ENCODE measurements around the gene BACH2. TPM values are rescaled to one million over a fixed set of nuclear protein-coding genes. Genes with fewer than 3 reads are reported as not detected.
A peak's percentile ranks its signal among the peaks of the same experiment; 100 is the strongest.

Gene BACH2
- total RNA-seq, 1 donor from 2014 or later = 3.9 TPM

GRCh38 chr6:90204327-90205056 lies 92.2 kb downstream of the BACH2 start:
- peaks cover 14% of the 10 kb centered on the region for H3K4me1 Mint-ChIP-seq
- no peak for TF ChIP-seq EZH2phosphoT487 (IDR thresholded peaks at IDR 0.05)
- no peak for TF ChIP-seq CTCF (IDR thresholded peaks at IDR 0.05)
- TF ChIP-seq EZH2 (IDR thresholded peaks at IDR 0.05) = no peak
- no peak overlapping the region for H3K27ac Mint-ChIP-seq
- peaks cover 26% of the 10 kb centered on the region for H3K36me3 Mint-ChIP-seq
- H3K79me2 ChIP-seq (ENCODE audit: low read depth) = no peaks in the 10 kb centered on the region
- no peaks in the 10 kb centered on the region for H3K27me3 ChIP-seq
- no peak overlapping the region for H3K4me3 Mint-ChIP-seq
- peak; percentile 38 for DNase-seq (ENCODE audit: low spot score)
- no peak overlapping the region for H3K4me3 ChIP-seq
- H3K9me3 Mint-ChIP-seq = peaks cover 11% of the 10 kb centered on the region
- H2AFZ ChIP-seq (replicated peaks) = no peak overlapping the region
- no peaks in the 10 kb centered on the region for H3F3A ChIP-seq (ENCODE audit: low read depth)
- H3K36me3 ChIP-seq = no peaks in the 10 kb centered on the region
- H3K4me2 ChIP-seq = peak overlapping the region; percentile 39
- H3K27ac ChIP-seq = peak overlapping the region; percentile 47
- H3K27me3 Mint-ChIP-seq (ENCODE audit: insufficient read depth, low read depth) = peaks cover 5% of the 10 kb centered on the region
- no peak overlapping the region for H3K9ac ChIP-seq
- peaks cover 21% of the 10 kb centered on the region for H3K4me1 ChIP-seq
- H4K20me1 ChIP-seq (ENCODE audit: low read depth) = no peaks in the 10 kb centered on the region
- H3K9me3 ChIP-seq (ENCODE audit: low read depth) = no peaks in the 10 kb centered on the region

- Histone ChIP-seq H3F3A (ENCODE audit: low read depth) (no peaks in the 10 kb centered on the region), H3K27me3 (no peaks in the 10 kb centered on the region), H3K27ac (no peak overlapping the region), H3K79me2 (ENCODE audit: low read depth) (no peaks in the 10 kb centered on the region), H3K4me2 (no peak overlapping the region), H3K9ac (no peak overlapping the region), H3K9me3 (ENCODE audit: low read depth) (no peaks in the 10 kb centered on the region), H3K4me1 (peaks cover 21% of the 10 kb centered on the region), H3K4me3 (no peak overlapping the region), H4K20me1 (ENCODE audit: low read depth) (no peaks in the 10 kb centered on the region), H2AFZ (replicated peaks) (no peak overlapping the region), H3K36me3 (no peaks in the 10 kb centered on the region)
- TF ChIP-seq EZH2 (IDR thresholded peaks at IDR 0.05) (no peak), EZH2phosphoT487 (IDR thresholded peaks at IDR 0.05) (no peak), CTCF (IDR thresholded peaks at IDR 0.05) (no peak)
- Mint-ChIP-seq H3K4me1 (peaks cover 14% of the 10 kb centered on the region), H3K36me3 (peaks cover 33% of the 10 kb centered on the region), H3K9me3 (peaks cover 18% of the 10 kb centered on the region), H3K27ac (no peak overlapping the region), H3K4me3 (no peak overlapping the region), H3K27me3 (ENCODE audit: insufficient read depth, low read depth) (peaks cover 5% of the 10 kb centered on the region)
- DNase-seq (ENCODE audit: low spot score) = peak; percentile 15
These were observed 93.0 kb downstream of the BACH2 start for GRCh38 chr6:90203672-90204071.

- peaks cover 41% of the 10 kb centered on the region for H3K36me3 Mint-ChIP-seq
- Histone ChIP-seq H2AFZ (replicated peaks) (no peak overlapping the region), H3K9ac (no peak overlapping the region), H3F3A (ENCODE audit: low read depth) (no peaks in the 10 kb centered on the region), H3K9me3 (ENCODE audit: low read depth) (no peaks in the 10 kb centered on the region), H3K4me3 (no peak overlapping the region), H3K79me2 (ENCODE audit: low read depth) (no peaks in the 10 kb centered on the region), H3K36me3 (no peaks in the 10 kb centered on the region), H4K20me1 (ENCODE audit: low read depth) (no peaks in the 10 kb centered on the region), H3K27ac (no peak overlapping the region), H3K4me1 (peaks cover 21% of the 10 kb centered on the region), H3K27me3 (no peaks in the 10 kb centered on the region), H3K4me2 (no peak overlapping the region)
- no peak overlapping the region for H3K27ac Mint-ChIP-seq
- peaks cover 14% of the 10 kb centered on the region for H3K4me1 Mint-ChIP-seq
- no peak overlapping the region for H3K4me3 Mint-ChIP-seq
- TF ChIP-seq EZH2phosphoT487 (IDR thresholded peaks at IDR 0.05) (no peak), EZH2 (IDR thresholded peaks at IDR 0.05) (no peak), CTCF (IDR thresholded peaks at IDR 0.05) (no peak)
- H3K9me3 Mint-ChIP-seq = peaks cover 25% of the 10 kb centered on the region
- H3K27me3 Mint-ChIP-seq (ENCODE audit: insufficient read depth, low read depth) = peaks cover 5% of the 10 kb centered on the region
- no peak for DNase-seq (ENCODE audit: low spot score)
These were observed 94.5 kb downstream of the BACH2 start for GRCh38 chr6:90202156-90202555.

All from neural progenitor cell (in vitro differentiated cells).